Ishikawa (cell line): ENCODE measurements around the gene EPS15.

Experiments
- CEBPB ChIP-seq: IDR thresholded peaks from 2 replicates; pipeline ENCODE4 v1.6.1; 2012
- CREB1 ChIP-seq: IDR thresholded peaks from 2 replicates; pipeline ENCODE4 v1.6.1; 2012; ENCODE audit warnings: low read depth
- EGR1 ChIP-seq: IDR thresholded peaks from 2 replicates; pipeline ENCODE4 v1.6.1; 2012
- EP300 ChIP-seq: IDR thresholded peaks from 2 replicates; pipeline ENCODE4 v1.6.1; 2012; ENCODE audit warnings: borderline replicate concordance
- FOXM1 ChIP-seq: IDR thresholded peaks from 2 replicates; pipeline ENCODE4 v1.6.1; 2012; ENCODE audit warnings: low read depth, borderline replicate concordance
- NFIC ChIP-seq: IDR thresholded peaks from 2 replicates; pipeline ENCODE4 v1.6.1; 2012
- RAD21 ChIP-seq: IDR thresholded peaks from 2 replicates; pipeline ENCODE4 v1.6.1; 2012; ENCODE audit warnings: low read depth
- REST ChIP-seq: IDR thresholded peaks from 2 replicates; pipeline ENCODE4 v1.6.1; 2012; ENCODE audit warnings: low read depth, mild to moderate bottlenecking
- TAF1 ChIP-seq: IDR thresholded peaks from 2 replicates; pipeline ENCODE4 v1.6.1; 2012; ENCODE audit warnings: low read depth, mild to moderate bottlenecking
- TCF12 ChIP-seq: IDR thresholded peaks from 2 replicates; pipeline ENCODE4 v1.6.1; 2012; ENCODE audit warnings: low read depth
- TEAD4 ChIP-seq: IDR thresholded peaks from 2 replicates; pipeline ENCODE4 v1.6.1; 2012
- YY1 ChIP-seq: IDR thresholded peaks from 2 replicates; pipeline ENCODE4 v1.6.1; 2012; ENCODE audit warnings: low read depth
- ZBTB7A ChIP-seq: IDR thresholded peaks from 2 replicates; pipeline ENCODE4 v1.6.1; 2012; ENCODE audit warnings: low read depth
- TF ChIP-seq, protein P1 (sequence below): IDR thresholded peaks from 2 replicates; pipeline ENCODE4 v1.6.1; 2012
- TF ChIP-seq, protein P2 (sequence below): IDR thresholded peaks from 2 replicates; pipeline ENCODE4 v1.6.1; 2012

Gene EPS15

GRCh38 chr1:51423073-51423821 lies 95.8 kb downstream of the EPS15 start:
- TF ChIP-seq CREB1: no peak
- no peak for TF ChIP-seq ZBTB7A
- TF ChIP-seq TEAD4: no peak
- TF ChIP-seq NFIC: no peak
- no peak for TF ChIP-seq EGR1
- TF ChIP-seq TAF1: no peak
- TF ChIP-seq TCF12: no peak
- no peak for TF ChIP-seq EP300
- TF ChIP-seq CEBPB: no peak
- TF ChIP-seq REST: no peak
- TF ChIP-seq FOXM1: no peak
- TF ChIP-seq, protein P1, sequence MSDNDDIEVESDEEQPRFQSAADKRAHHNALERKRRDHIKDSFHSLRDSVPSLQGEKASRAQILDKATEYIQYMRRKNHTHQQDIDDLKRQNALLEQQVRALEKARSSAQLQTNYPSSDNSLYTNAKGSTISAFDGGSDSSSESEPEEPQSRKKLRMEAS: no peak
- TF ChIP-seq YY1: no peak
- TF ChIP-seq, protein P2, sequence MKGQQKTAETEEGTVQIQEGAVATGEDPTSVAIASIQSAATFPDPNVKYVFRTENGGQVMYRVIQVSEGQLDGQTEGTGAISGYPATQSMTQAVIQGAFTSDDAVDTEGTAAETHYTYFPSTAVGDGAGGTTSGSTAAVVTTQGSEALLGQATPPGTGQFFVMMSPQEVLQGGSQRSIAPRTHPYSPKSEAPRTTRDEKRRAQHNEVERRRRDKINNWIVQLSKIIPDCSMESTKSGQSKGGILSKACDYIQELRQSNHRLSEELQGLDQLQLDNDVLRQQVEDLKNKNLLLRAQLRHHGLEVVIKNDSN: no peak
- TF ChIP-seq RAD21: no peak

DNA sequence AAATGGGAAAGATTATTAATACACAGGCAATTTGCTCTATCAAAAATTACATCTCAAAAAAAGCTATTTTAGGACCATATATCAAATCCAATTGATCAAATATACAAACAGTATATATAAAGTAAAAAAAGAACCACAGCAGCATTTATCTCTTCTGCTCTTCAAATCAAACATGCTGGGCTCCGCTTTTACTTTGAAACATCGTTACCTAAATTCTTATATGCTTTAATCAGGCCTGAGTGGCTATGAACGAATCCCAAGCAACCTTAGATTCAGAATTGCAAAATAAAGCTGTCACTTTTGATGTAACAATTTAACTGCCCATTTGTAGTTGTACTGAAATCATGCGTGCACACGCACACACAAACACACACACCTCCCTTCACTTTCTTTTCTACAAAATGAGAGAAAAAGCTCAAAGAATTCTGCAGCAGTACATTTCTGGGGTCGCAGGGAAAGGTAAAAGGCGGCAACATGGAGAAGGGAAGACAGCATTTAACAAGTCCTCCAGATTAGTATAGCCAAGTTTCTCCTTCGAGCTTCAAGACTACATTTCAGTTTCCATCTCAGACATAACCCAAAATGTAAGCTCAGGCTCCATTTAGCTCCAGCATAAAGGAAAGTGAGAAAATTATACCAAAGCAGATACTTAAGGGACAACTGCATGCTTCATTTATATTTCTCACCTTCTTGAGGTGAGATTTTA lies 96.5 kb downstream of the EPS15 start:
- no peak for TF ChIP-seq NFIC
- TF ChIP-seq, protein P2: no peak
- no peak for TF ChIP-seq EGR1
- TF ChIP-seq CREB1: no peak

DNA sequence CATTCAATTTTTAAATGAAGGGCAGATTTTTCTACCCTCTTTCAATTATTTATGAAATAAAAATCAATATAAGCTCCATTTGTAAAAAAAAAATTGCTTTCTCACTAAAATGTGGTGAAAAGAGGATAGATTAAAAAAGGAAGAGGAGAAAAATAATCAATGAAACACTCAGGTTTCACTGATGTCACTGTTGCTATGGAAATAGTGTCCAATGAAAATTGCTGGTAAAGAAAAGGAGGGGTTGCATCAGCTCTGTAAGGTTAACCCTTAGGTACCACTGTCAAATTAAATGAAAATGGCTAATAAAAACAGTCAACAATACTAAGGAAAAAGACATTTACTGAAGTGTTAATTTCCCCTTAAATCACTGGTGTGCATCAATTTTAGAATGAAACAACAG lies 97.1 kb downstream of the EPS15 start:
- no peak for TF ChIP-seq REST
- TF ChIP-seq CEBPB: peak; percentile 85
- TF ChIP-seq CREB1: peak; percentile 91
- TF ChIP-seq TEAD4: no peak

DNA sequence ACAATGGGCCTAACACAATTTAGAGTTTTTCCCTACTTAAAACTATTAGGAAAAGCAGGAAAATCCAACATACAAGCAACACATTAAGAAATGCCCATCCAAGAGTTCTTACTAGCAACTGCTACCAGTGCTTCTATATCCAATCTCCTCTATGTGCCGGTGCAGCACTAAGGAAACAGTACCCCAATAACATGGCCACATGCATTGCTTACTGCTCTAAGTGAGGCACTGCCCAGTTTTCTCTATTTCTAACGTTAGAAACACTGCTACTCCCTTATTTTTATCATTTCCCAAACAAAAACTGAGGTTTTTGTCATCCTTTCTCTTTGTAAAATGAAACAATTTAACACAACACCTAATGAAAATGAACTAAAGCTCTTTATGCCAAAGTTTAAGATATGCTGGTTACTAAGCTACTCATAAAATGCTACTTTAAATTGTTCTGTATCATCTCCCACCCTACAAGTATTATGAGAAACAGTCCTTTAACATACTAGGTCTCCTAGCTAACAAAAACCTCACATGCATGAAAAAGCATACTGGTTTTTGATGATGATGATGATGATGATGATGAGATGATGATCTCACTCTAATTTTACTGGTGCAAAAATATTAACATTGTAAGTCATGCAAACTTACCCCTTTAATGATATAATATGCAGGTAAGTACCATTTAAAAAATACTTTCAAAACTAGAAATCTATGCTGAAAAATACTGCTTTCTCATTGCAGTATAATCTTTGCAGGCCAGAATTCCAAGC lies 98.0 kb downstream of the EPS15 start:
- no peak for TF ChIP-seq RAD21
- TF ChIP-seq TCF12: no peak
- TF ChIP-seq NFIC: no peak
- TF ChIP-seq CEBPB: no peak
- TF ChIP-seq ZBTB7A: no peak
- no peak for TF ChIP-seq CREB1
- TF ChIP-seq, protein P2: no peak
- no peak for TF ChIP-seq TEAD4
- no peak for TF ChIP-seq YY1

- TF ChIP-seq YY1: no peak
- no peak for TF ChIP-seq EGR1
- no peak for TF ChIP-seq TCF12
- TF ChIP-seq, protein P1: no peak
- TF ChIP-seq NFIC: no peak
- TF ChIP-seq RAD21: no peak
- TF ChIP-seq REST: no peak
- no peak for TF ChIP-seq ZBTB7A
- no peak for TF ChIP-seq EP300
Observed at GRCh38 chr1:51418384-51418959, 100.6 kb downstream of the EPS15 start.
